PFSK-1 (cell line): ENCODE results near the gene DHRS12.

Source experiments
- POLR2AphosphoS5 ChIP-seq: IDR thresholded peaks from 2 replicates; pipeline ENCODE4 v1.6.1; 2012; ENCODE audit warnings: low read depth, mild to moderate bottlenecking, control low read depth, low read length, moderate library complexity
- REST ChIP-seq, 2 experiments: IDR thresholded peaks; 2 replicates each; pipeline versions ENCODE4 v1.6.1 to v1.8.0; 2011 to 2012; ENCODE audit warnings: low read depth in 2 of 2, low read length in 2 of 2, control low read depth in 1 of 2, inconsistent platforms in 1 of 2, mild to moderate bottlenecking in 1 of 2, moderate library complexity in 1 of 2; ENCODE audit not compliant: insufficient read depth in 1 of 2
- SIN3A ChIP-seq: IDR thresholded peaks from 2 replicates; pipeline ENCODE4 v1.6.1; 2012; ENCODE audit warnings: mild to moderate bottlenecking, low read length, moderate library complexity, borderline replicate concordance; ENCODE audit not compliant: insufficient read depth
- TAF1 ChIP-seq: IDR thresholded peaks from 2 replicates; pipeline ENCODE4 v1.6.1; 2012; ENCODE audit warnings: low read length, control low read depth, borderline replicate concordance; ENCODE audit not compliant: insufficient read depth

DNA sequence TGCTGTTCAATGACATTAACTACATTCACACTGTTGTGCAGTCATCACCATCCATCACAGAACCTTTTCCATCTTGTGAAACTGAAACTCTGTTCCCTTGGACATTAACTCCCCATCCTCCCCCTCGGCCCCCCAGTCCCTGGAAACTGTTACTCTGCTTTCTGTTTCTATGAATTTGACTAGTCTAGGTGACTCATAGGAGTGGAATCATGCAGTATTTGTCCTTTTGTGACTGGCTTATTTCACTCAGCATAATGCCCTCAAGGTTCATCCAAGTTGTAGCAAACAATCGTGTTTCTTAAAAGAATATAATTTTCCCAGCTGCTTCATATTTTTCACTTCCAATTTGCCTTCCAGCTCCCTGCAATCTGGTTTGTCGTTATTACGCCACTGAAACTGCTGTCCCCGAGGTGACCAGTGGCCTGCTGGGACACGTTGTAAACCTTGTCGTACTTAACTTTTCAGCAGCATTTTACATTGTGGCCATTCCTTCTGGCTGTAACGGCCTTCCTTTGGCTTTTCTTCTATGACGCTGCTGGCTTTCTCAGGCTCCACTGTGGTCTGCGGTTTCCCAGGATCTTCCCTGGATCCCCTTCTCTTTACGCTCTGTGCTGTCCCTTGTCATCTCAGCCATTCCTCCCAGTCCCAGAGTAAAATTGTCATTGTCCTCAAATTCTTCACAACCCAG, 74.0 kb downstream of the DHRS12 start:
- no peak for TF ChIP-seq REST (IDR thresholded peaks at IDR 0.05; ENCODE audit: insufficient read depth in 1 of 2, low read depth in 2 of 2, low read length in 2 of 2)
- no peak for TF ChIP-seq SIN3A
- TF ChIP-seq TAF1: no peak
- TF ChIP-seq POLR2AphosphoS5: no peak
